ENCODE results near the gene SPDEF.

SPDEF gene

GRCh38 chr6:34552620-34553019 lies 3.5 kb downstream of the SPDEF start:
- no peaks in the 10 kb centered on the region for H3K9me3 ChIP-seq (ENCODE audit: insufficient read depth, low read length)
- peaks cover 11% of the 10 kb centered on the region for H3K4me1 ChIP-seq (ENCODE audit: insufficient read depth, insufficient read length)
- H3K9ac ChIP-seq (ENCODE audit: insufficient read length, low read depth), result no peak overlapping the region
- no peak for DNase-seq (ENCODE audit: low read depth, low spot score)
- TF ChIP-seq ZNF274 (IDR thresholded peaks at IDR 0.05; ENCODE audit: low read depth, low read length) (no peak), SUZ12 (IDR thresholded peaks at IDR 0.05; ENCODE audit: extremely low read depth, insufficient read depth, insufficient read length) (no peak), YY1 (IDR thresholded peaks at IDR 0.05; ENCODE audit: insufficient read depth, insufficient read length) (no peak)
- H3K27me3 ChIP-seq (ENCODE audit: insufficient read depth, insufficient read length), result no peaks in the 10 kb centered on the region
- no peaks in the 10 kb centered on the region for H3K36me3 ChIP-seq (ENCODE audit: insufficient read depth, insufficient read length, low read length)
- no peak overlapping the region for H3K4me3 ChIP-seq (ENCODE audit: insufficient read length, low read depth)

- Histone ChIP-seq H3K27me3 (ENCODE audit: insufficient read depth, insufficient read length) (no peaks in the 10 kb centered on the region), H3K4me1 (ENCODE audit: insufficient read depth, insufficient read length) (peaks cover 11% of the 10 kb centered on the region), H3K36me3 (ENCODE audit: insufficient read depth, insufficient read length, low read length) (no peaks in the 10 kb centered on the region), H3K4me3 (ENCODE audit: insufficient read length, low read depth) (no peak overlapping the region), H3K9ac (ENCODE audit: insufficient read length, low read depth) (no peak overlapping the region), H3K9me3 (ENCODE audit: insufficient read depth, low read length) (no peaks in the 10 kb centered on the region)
- TF ChIP-seq SUZ12 (IDR thresholded peaks at IDR 0.05; ENCODE audit: extremely low read depth, insufficient read depth, insufficient read length) (no peak), YY1 (IDR thresholded peaks at IDR 0.05; ENCODE audit: insufficient read depth, insufficient read length) (no peak), ZNF274 (IDR thresholded peaks at IDR 0.05; ENCODE audit: low read depth, low read length) (no peak)
- DNase-seq (ENCODE audit: low read depth, low spot score), result no peak
These were observed 4.4 kb downstream of the SPDEF start for GRCh38 chr6:34551720-34552119.

- peaks cover 6% of the 10 kb centered on the region for H3K4me1 ChIP-seq (ENCODE audit: insufficient read depth, insufficient read length)
- no peaks in the 10 kb centered on the region for H3K9me3 ChIP-seq (ENCODE audit: insufficient read depth, low read length)
- TF ChIP-seq ZNF274 (IDR thresholded peaks at IDR 0.05; ENCODE audit: low read depth, low read length) (no peak), YY1 (IDR thresholded peaks at IDR 0.05; ENCODE audit: insufficient read depth, insufficient read length) (no peak), SUZ12 (IDR thresholded peaks at IDR 0.05; ENCODE audit: extremely low read depth, insufficient read depth, insufficient read length) (no peak)
- no peak overlapping the region for H3K4me3 ChIP-seq (ENCODE audit: insufficient read length, low read depth)
- H3K27me3 ChIP-seq (ENCODE audit: insufficient read depth, insufficient read length), result no peaks in the 10 kb centered on the region
- DNase-seq (ENCODE audit: low read depth, low spot score), result no peak
- no peak overlapping the region for H3K9ac ChIP-seq (ENCODE audit: insufficient read length, low read depth)
- no peaks in the 10 kb centered on the region for H3K36me3 ChIP-seq (ENCODE audit: insufficient read depth, insufficient read length, low read length)
These were observed 6.3 kb downstream of the SPDEF start for GRCh38 chr6:34549804-34550202.

- H3K9ac ChIP-seq (ENCODE audit: insufficient read length, low read depth), result no peak overlapping the region
- TF ChIP-seq SUZ12 (IDR thresholded peaks at IDR 0.05; ENCODE audit: extremely low read depth, insufficient read depth, insufficient read length), result no peak
- no peak for TF ChIP-seq ZNF274 (IDR thresholded peaks at IDR 0.05; ENCODE audit: low read depth, low read length)
- no peak for TF ChIP-seq YY1 (IDR thresholded peaks at IDR 0.05; ENCODE audit: insufficient read depth, insufficient read length)
- DNase-seq (ENCODE audit: low read depth, low spot score), result no peak
- H3K36me3 ChIP-seq (ENCODE audit: insufficient read depth, insufficient read length, low read length), result no peaks in the 10 kb centered on the region
- no peaks in the 10 kb centered on the region for H3K9me3 ChIP-seq (ENCODE audit: insufficient read depth, low read length)
- no peaks in the 10 kb centered on the region for H3K27me3 ChIP-seq (ENCODE audit: insufficient read depth, insufficient read length)
- no peak overlapping the region for H3K4me3 ChIP-seq (ENCODE audit: insufficient read length, low read depth)
- H3K4me1 ChIP-seq (ENCODE audit: insufficient read depth, insufficient read length), result peaks cover 6% of the 10 kb centered on the region
These were observed 6.9 kb downstream of the SPDEF start for GRCh38 chr6:34549026-34549803.

- Histone ChIP-seq H3K4me1 (ENCODE audit: insufficient read depth, insufficient read length) (peaks cover 4% of the 10 kb centered on the region), H3K36me3 (ENCODE audit: insufficient read depth, insufficient read length, low read length) (no peaks in the 10 kb centered on the region), H3K27me3 (ENCODE audit: insufficient read depth, insufficient read length) (no peaks in the 10 kb centered on the region), H3K9me3 (ENCODE audit: insufficient read depth, low read length) (no peaks in the 10 kb centered on the region), H3K9ac (ENCODE audit: insufficient read length, low read depth) (no peak overlapping the region), H3K4me3 (ENCODE audit: insufficient read length, low read depth) (no peak overlapping the region)
- DNase-seq (ENCODE audit: low read depth, low spot score), result no peak
- TF ChIP-seq YY1 (IDR thresholded peaks at IDR 0.05; ENCODE audit: insufficient read depth, insufficient read length), result no peak
These were observed 8.2 kb downstream of the SPDEF start for GRCh38 chr6:34547701-34548644.

GRCh38 chr6:34546551-34547321 lies 9.4 kb downstream of the SPDEF start:
- TF ChIP-seq ZNF274 (IDR thresholded peaks at IDR 0.05; ENCODE audit: low read depth, low read length) (no peak), YY1 (IDR thresholded peaks at IDR 0.05; ENCODE audit: insufficient read depth, insufficient read length) (no peak), SUZ12 (IDR thresholded peaks at IDR 0.05; ENCODE audit: extremely low read depth, insufficient read depth, insufficient read length) (no peak)
- Histone ChIP-seq H3K27me3 (ENCODE audit: insufficient read depth, insufficient read length) (no peaks in the 10 kb centered on the region), H3K36me3 (ENCODE audit: insufficient read depth, insufficient read length, low read length) (no peaks in the 10 kb centered on the region), H3K9me3 (ENCODE audit: insufficient read depth, low read length) (no peaks in the 10 kb centered on the region), H3K4me3 (ENCODE audit: insufficient read length, low read depth) (no peak overlapping the region), H3K4me1 (ENCODE audit: insufficient read depth, insufficient read length) (peaks cover 2% of the 10 kb centered on the region), H3K9ac (ENCODE audit: insufficient read length, low read depth) (no peak overlapping the region)
- DNase-seq (ENCODE audit: low read depth, low spot score), result no peak

Measured in NT2/D1 (cell line).